ENCODE results near the gene OSTC.
A peak's percentile ranks its signal among the peaks of the same experiment; 100 is the strongest.

Gene OSTC

DNA sequence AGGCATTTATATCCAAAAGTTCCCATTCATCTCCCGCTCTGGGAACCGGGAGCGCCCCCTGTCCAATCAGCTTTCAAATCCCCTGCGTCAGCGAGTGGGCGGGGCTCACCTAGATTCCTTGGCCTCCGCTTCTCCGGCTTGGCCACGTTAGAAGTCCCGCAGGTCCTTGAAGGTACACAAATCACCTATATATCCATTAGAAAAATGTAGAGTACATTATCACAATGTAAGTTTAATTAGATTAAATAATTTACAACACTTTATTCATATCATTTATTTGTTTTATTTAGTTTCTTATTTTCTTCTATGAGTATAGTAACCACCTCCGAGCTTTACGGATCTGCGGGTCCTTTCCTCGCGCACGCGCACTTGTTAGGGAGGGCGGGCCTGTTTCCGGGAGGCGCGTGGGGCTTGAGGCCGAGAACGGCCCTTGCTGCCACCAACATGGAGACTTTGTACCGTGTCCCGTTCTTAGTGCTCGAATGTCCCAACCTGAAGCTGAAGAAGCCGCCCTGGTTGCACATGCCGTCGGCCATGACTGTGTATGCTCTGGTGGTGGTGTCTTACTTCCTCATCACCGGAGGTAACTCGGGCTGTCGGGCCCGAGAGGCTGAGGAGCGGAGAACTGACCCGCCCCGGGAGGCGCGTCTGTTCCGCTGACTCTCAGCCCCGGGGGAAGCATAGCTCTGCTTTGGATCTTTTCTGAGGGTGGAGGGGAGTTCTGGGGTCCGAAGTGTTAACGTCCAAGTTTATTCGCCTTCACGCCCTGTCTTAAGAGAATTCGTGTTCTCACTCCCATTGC, at the start of gene OSTC:
TSS of gene OSTC (plus strand) at position 388 of the 802 bp plus-strand sequence. CDS start at position 445, 57 bp downstream.
- peak; percentile 95 for DNase-seq

DNA sequence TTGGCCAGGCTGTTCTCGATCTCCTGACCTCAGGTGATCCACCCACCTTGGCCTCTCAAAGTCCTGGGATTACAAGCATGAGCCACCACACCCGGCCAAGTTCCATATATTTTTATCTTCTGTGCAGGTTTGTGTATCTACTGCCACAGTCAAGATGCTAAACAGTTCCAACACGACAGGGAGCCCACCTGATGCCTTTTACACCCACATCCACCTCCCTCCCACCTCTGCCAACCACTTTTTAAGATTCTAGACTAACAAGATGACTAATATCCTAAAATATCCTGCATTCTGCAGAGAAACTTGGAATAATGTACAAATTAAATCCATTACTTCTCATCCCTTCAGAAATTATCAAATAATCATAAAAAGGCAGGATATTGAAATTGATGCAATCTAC, 49.3 kb upstream of the OSTC start:
- DNase-seq: no peak

DNA sequence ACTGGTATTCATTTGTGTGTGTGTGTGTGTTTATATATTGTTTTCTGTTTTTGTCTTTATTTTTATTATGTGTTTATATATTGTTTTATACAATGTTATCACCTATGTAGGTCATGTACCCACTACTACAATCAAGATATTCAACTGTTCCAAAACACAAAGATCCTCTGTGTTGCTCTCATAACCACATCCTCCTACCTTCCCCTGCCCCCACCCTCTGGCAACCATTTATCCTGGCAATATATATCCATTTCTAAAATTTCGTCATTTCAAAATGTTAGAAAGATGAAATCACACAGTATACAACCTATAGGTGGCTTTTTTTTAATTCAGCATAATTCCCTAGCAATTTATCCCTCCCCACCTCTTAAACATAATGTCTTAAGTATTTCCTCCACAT, 48.9 kb upstream of the OSTC start:
- DNase-seq: no peak

GRCh38 chr4:108602163-108602562, 48.2 kb upstream of the OSTC start:
- no peak for DNase-seq

DNA sequence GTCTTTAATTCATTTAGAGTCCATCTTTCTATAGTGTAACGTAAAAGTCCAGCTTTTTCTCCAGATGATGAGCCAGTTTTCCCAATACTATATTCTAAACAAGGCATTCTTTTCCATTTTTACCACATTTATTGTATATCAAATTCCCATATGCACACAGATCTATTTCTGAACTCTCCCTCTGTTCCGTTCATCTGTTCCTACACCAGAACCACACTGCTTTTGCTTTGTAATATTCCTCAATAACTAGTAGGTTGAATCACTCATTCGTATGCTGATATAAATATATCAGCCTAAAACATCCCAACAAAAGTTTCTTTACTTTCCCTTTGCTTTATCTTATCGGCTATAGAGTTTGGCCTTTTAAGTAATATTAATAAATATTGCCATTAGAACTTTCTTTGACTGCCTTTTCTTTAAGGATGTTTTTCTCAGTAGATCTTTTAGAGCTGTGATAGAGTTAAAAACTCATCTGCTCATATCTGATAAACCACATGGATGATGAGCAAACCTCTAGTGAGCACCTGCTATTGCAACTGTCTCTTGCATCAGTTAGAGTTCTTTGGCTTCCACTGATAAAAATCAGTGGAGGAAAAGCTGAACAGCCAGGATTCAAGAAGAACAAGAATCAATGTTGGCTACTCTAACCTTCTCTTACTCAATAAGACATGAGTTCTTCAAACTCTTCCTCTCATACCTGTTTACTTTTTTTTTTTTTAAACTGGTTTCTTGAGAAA, 43.2 kb upstream of the OSTC start:
- DNase-seq: no peak

DNA sequence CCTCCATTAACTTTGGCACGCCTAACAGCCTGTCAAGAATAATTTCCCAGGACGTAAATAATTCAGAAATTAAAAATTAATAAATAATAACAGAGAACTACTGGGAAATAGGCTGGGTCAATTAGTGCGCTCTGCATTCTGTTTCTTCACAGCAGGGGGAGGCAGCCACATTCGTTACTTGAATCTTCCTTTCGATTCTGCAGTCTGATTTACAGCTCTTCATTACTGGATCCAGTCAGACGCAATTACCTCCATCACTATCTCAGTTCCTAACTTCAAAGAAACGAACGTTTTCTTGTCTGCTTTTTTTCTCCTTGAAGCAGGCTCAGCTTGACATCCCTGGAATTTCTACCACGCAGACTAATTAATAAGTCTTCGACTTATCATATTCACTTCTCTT, 39.0 kb upstream of the OSTC start:
- no peak for DNase-seq

DNA sequence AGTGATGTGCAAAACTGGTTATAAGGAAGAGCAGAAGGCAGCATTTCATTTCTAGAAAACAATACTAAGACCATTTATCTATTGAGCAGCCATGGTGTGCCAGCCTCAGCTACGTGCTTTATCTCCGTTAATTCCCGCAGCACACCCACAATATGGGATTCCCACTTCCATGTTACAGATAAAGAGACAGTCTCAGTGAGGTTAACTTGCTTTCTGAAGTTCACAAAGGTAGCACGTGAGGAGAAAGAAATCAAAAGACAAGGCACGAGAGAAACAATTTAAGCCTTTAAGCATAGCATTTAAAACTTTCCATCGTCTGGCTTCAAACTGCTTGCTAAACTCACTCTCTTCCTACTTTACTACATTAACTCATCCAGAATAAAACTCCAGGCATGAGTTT, 38.0 kb upstream of the OSTC start:
- no peak for DNase-seq

DNA sequence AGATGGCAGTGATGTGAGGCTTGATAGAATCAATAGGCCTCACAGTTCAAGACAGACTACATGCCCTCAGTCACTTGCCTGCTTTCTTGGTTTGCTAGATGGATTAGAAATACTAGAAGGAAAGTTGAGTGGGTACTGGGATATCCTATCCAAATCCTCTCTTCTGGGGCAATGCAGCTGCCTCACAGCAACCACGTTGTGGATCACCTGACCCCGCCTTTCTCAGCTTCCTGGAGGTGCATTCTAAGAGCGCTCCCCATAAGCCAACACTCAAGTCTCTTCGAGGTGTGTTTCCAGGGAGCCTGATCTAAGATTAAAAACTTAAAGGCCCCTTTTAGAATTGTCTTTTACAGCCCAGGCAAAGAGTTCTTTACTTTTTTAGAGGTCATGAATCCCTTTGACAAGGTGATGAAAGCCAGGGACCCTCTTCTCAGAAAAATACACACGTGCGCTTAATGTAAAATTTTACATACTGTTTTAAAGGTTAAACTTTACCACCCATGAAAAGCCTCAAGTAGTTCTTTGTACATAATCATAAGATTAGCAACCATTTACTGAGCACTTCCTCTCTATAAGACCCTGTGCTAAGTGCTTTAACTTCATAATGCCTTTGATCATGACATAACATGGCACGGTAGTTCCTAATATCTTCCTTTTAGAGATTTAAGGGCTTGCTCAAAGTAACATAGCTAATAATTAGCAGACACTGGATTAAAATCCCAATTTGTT, 30.9 kb upstream of the OSTC start:
- DNase-seq: peak; percentile 61

DNA sequence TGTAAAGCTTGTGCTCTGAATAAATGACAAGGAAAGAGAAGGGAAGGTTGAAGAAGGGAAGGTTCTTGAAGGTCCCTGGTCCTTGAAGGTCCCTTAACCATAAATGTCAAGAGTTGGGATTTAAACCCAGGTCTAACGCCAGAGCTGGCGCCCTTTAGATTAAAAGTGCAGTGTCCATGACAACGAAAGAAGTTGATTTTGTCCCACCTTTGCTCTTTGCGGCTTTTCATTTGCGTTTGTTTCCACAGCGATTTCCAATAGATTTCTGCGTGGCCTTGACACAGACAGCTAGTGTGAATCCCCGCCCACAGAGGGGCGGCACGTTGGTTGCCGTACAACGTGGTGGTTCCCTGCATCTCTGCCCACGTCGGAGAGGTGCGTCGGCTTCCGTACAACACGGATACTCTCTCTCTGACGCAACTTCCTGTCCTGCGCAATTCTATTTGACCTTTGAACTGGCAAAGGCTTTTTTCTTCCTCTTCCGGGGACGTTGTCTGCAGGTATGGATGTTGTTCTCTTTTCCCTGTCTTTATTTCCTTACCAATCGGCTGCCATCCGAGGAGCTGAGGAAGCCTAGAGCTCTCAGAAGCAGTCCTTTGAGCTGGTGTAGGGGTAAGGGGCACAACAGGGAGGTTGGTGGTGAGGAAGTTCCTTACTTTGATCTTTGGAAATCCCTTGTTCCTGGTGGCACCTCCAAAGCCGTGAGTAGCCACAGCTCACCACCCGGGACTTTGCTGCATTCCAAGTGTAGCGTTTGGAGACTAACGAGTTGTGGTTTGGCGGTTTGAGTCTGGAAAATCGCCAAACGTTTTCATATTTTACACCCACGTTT, 30.1 kb upstream of the OSTC start, which contains the start of gene RPL34:
TSS of gene RPL34 (plus strand) at position 476 of the 832 bp plus-strand sequence. CDS start 1,384 bp downstream, outside the sequence.
- peak; percentile 94 for DNase-seq

GRCh38 chr4:108620933-108621905, 29.2 kb upstream of the OSTC start:
- no peak for DNase-seq

DNA sequence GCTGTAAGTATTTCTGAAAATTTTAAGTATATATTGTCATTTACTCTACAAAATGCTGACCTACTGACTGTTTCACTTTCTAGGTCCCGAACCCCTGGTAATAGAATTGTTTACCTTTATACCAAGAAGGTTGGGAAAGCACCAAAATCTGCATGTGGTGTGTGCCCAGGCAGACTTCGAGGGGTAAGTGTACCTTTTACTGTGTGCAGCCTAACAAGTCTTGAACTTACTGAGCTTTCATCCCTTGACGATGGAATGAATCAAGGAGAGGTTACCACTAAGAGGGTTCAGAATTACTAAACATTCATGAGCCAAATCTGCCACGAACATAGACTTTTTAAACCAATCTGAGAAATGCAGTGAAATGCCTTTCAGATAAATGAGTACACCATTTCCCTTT, 28.4 kb upstream of the OSTC start:
- DNase-seq: no peak

- DNase-seq: no peak
Measured at GRCh38 chr4:108622828-108623227, 27.6 kb upstream of the OSTC start.

GRCh38 chr4:108624263-108625056, 25.9 kb upstream of the OSTC start:
- DNase-seq: no peak

- no peak for DNase-seq
Measured at GRCh38 chr4:108626056-108626455, 24.3 kb upstream of the OSTC start.

DNA sequence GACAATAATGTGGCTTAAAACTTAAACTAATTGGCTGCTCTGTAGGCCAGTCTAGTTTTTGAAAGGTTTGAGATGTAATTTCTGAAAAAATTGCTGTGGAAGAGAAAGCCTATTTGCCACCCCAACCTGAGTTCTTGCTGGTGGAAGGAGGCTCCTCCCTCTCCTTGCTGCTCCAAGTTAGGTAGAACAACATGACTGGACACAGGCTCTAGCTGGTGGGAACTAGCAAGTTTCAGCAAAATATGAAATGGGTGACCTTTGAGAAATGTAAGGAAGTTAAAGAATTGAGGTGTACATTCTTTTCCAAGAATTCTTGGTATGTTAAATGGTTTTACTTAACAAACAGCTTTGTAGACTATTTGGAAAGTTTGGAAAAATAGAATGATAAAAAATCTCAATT, 22.0 kb upstream of the OSTC start:
- DNase-seq: no peak

GRCh38 chr4:108635070-108635655, 15.2 kb upstream of the OSTC start:
- no peak for DNase-seq

DNA sequence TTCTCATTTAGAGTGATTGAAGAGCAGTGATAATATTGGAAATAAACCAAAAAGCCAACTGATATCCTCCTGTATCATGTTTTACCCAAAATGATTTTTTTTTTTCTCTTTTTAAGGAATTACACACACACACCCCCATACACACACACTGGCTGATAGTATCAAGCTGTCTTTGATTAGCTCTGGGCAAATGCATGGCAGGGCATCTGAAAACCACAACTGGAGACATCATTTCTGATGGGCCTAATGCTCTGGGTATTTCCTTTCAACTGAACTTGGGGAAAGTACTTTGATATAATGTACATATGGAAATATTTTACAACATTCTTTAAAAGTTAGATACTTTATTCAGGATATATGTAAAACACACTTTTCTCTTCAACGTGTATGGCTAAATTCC, 14.2 kb upstream of the OSTC start:
- no peak for DNase-seq

DNA sequence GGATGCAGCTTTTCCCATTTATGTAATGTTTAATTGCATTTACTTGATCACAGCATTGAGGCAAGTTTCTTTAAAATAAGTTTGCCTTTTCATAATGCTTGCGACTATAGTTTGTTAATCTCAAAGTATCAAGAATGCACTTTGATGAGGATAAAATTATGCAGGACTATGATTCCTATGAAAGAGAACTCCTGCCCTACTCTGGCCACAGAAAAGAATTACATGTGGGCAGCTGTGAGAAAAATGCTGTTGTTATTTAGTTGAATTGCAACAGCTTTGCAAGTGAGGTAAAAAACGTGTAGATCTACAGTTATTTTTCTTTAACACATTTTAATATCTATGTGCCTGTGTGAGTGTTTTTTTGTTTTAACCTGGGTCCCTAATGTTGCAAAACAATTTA, 12.5 kb upstream of the OSTC start:
- DNase-seq: no peak

DNA sequence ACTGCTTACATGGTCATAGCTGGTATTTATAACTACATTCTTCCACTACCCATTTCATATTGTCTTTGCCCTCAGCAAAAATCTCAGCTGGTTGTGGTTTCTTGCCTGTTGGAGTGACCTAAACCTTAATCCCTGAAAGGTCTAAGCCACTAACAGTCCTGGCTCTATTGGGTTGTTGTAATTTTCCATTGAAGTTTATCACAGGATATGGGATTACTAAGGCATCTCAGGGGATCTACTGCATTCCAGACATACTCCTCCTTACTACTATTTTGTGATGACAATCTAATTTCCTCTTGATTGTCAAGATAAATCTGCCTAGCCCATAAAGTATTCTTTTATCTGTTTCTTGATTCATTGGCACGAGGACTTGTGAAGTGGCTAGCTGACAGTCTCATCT, 6.2 kb upstream of the OSTC start:
- DNase-seq: no peak

DNA sequence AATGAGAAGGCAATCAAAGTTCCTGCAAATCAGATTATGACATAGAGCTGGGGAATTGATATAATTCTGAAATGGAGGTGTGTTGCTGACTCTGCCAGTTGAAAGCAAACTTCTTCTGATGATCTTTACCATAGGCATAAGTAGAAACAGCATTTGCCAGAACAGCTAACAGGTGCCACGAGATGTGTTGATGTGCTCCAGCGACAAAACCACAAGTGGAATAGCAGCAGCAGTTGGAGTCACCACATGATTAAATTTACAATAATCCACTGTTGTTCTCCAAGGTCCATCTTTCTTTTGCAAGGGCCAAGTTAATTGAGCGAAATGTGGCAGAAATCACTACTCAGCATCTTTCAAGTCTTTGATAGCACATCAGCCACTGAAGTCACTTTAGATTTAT, 3.7 kb upstream of the OSTC start:
- no peak for DNase-seq
